CMK (cell line): ENCODE results near the gene DARS1.
"Not testable (repeated sequence)": the region's sequence is repeated elsewhere in the genome, so short reads cannot be mapped to it uniquely, and the experiment has no call there.

ENCODE experiments used
- DNase-seq: peaks from one replicate; pipeline ENCODE4 v3.0.0-alpha.2; 2010; ENCODE audit warnings: low read depth

DARS1 gene

DNA sequence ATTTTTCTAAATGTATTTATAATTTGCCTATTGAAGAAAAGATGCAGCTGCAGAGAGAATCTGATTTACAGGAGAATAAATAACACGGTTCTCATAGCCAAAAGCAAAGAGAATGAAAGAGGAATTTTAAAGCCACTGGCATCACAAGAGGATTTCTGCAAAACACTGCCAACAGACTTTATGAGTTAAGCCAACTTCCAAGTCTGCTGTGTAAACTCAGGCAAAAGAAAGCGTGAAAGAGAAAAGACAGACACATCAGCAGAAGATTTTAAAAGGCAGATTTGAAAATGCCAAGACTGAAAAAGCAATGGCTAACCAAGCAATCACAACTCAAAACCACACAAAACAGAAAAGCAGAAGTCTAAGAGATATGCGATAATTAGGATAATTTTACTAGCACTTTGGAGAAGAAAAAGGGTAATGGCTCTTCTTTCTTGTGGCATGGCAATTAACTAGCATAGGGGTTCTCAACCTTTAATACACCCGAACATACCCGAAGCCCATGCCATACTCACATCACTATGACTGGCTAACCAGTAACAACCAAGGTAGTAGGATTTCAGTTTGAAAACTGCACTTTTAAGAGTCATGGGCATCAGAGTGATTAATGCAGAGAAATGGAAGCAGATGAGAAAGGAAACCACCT, 4.9 kb downstream of the DARS1 start:
- DNase-seq: no peak

DNA sequence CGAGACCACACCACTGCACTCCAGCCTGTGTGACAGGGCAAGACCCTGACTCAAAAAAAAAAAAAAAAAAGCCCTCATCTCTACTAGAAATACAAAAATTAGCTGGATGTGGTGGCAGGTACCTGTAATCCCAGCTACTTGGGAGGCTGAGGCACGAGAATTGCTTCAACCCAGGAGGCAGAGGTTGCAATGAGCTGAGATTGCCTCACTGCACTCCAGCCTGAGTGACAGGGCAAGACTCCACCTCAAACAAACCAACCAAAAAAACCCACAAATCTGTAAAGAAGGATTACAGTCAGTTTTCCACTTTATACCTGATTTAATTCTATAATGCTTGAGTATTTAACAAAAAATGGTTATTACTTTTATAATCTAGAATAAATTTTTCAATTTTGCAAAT, 9.7 kb downstream of the DARS1 start:
- DNase-seq: no peak

GRCh38 chr2:135974036-135974435, 11.4 kb downstream of the DARS1 start:
- no peak for DNase-seq

GRCh38 chr2:135969655-135970387, 15.6 kb downstream of the DARS1 start:
- DNase-seq: no peak

DNA sequence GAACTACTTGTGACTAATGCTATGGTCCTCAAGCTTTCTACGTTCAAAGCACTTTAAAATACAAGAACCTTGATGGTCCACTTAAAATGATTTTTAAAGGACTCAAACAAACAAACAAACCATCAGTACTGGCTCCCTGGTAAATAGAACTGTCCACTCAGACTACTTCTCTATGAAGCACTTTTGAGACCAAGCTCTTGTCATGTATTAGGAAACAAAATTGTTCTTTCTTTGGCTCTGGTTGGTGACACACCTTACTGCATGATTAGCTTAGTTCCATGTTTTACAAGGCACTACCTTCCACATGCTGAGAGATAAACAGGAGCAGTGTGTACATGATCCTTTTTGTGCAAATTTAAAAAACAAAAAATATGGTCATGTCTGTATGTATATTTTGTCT, 19.7 kb downstream of the DARS1 start:
- DNase-seq: no peak

GRCh38 chr2:135964404-135964803, 21.0 kb downstream of the DARS1 start:
- not testable (repeated sequence) for DNase-seq

GRCh38 chr2:135963841-135964240, 21.6 kb downstream of the DARS1 start:
- no peak for DNase-seq

DNA sequence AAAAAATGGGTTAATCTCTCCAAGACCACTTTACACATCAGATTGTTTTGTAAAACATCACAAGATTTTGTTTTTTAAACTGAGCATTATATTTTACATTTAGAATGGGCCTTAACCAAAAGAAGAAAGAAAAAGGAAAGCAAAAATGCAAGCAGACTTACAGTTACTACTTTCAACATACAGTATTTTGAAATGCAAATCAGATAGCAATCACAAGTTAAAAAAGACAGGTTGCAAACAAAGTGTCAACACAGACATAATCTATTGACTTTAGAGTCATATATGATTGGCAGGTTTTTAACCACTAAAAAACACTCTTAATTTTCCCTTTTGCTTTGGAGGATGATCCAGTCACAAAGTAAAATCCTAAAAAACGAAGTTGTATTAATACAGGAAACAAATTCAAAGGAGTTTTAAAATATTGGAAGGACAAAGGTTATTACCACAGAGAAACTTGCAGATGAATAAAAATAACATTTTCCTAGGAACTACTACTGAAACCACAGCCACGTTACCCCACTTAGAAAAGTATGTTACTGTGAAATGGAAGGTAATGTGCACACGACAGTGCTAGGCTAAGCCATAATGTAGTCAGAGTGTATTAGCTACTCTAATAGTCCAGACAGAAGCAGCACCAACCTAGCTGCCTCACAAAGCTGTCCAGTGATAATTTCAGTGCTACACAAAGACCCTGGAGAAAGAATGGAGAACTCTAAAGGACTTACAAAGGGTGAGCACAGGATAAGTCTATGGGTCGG, 22.9 kb downstream of the DARS1 start:
- no peak for DNase-seq

GRCh38 chr2:135960656-135961551, 24.5 kb downstream of the DARS1 start:
- no peak for DNase-seq

- DNase-seq: no peak
Observed at GRCh38 chr2:135960150-135960549, 25.3 kb downstream of the DARS1 start.

GRCh38 chr2:135958927-135959326, 26.5 kb downstream of the DARS1 start:
- not testable (repeated sequence) for DNase-seq

GRCh38 chr2:135954020-135954601, 31.3 kb downstream of the DARS1 start:
- DNase-seq: no peak

GRCh38 chr2:135952891-135953290, 32.5 kb downstream of the DARS1 start:
- DNase-seq: no peak

DNA sequence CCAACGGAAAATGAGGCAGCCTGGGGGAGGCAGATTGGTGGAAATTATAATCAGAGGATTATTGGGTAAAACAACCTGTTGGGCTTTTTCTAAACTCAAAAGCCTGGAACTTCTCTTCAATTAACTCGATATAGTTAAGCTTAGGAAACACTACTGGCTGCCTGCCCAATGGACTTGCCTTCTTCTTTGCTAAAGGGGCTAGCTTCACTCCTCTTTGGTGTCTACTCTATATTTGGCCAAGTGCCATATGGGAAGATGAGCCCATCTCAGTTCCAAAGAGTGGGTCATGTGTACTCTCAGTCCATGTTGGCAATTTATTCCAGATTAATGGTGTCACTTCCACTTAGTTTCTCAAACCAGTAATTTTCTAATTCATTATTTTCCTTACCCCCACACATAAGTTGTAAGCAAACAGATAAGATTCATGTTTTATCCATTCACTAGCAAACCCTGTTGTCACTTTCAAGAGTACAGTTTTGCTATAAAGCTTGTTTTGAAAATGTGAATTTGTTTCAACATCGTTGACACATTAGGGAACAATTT, 34.3 kb downstream of the DARS1 start:
- DNase-seq: no peak

GRCh38 chr2:135949451-135950234, 35.8 kb downstream of the DARS1 start:
- DNase-seq: no peak

GRCh38 chr2:135948642-135949355, 36.6 kb downstream of the DARS1 start:
- no peak for DNase-seq

DNA sequence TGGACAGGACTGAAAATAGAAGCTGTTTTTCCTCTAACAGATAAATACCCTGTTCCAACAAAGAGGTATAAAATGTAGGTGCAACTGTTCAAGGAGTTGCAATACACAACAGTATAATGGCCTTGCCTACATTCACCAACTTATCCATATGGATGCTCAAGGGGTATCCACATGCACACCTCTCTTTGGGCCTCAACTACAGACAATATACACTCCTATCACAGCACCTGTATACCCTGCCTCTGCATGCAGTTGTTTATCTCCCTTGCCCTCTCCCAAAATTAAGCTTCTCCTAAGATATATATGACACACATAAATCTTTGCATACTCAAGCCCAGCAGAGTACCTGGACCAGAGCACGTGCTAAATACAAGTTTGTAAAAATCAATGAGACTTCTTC, 37.3 kb downstream of the DARS1 start:
- no peak for DNase-seq

DNA sequence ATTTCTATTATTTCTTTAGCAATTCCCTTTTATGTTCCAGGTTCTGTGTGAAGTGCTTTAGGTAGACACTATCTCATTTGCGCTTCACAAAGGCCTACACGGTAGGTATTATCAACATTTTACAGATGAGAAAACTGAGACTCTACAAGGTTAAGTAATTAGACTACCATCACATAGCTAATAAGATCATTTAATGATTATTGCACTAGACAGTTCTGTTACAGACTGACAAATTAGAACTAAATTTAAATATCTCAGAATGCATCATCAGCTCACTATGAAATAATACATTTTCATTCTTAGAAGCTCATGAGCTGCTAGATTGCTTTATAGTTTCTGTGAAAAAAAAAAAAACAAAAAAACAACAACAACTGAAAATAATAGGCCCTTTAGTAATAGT, 37.9 kb downstream of the DARS1 start:
- DNase-seq: no peak

DNA sequence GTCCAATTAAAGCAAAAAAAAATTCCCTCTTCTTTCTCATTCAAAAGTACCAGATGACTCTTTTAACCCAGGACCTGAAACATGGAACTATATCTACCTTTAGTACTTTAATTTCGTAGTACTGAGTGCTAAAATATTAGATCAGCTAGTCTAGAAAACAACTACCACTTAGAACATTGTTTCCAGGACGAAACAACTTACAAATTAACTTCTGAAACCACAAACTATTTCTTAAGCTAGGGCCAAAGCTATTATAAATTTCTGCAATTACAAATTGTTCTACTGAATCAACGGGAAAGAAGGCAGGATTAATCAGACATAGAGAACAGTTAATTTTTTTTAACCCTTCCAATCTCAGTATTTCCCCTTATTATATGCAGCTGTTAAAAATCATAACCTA, 39.9 kb downstream of the DARS1 start:
- no peak for DNase-seq

GRCh38 chr2:135944625-135945024, 40.8 kb downstream of the DARS1 start:
- no peak for DNase-seq
